Sigmoid colon (tissue), 7 donors: ENCODE data around the gene ZNF691. TPM values are rescaled to one million over a fixed set of nuclear protein-coding genes. Genes with fewer than 3 reads are reported as not detected.

Experiments
- polyA plus RNA-seq, 3 donors: library from polyadenylated mRNA; stranded (reverse); fragments of 200-250 nt; gene quantifications; one replicate each; pipeline ENCODE4 v1.2.3, GENCODE V29; 2013
- total RNA-seq, 4 donors: library from RNA; depleted of rRNA; stranded (reverse); fragments of >200 nt; gene quantifications; one replicate each; pipeline ENCODE4 v1.1.0, GENCODE V29; 2016
- donor health status: healthy with polysubstance abuse.
- donor health status: Bipolar disorder and iron deficiency.
- donor health status: healthy.

The ZNF691 gene
- total and polyA plus RNA-seq, 7 donors, result 2.4 to 20.7 (median 8.3) TPM

Other genes with a start within 250 kb of the ZNF691 start
- 10 to 100 TPM; 19.7 to 32.9 (median 27.5) TPM for gene PPIH, start 188.2 kb upstream of the ZNF691 start, total RNA-seq
- gene PPIH, start 188.2 kb upstream of the ZNF691 start, polyA plus RNA-seq, result 10 to 100 TPM; 39.6 to 71.1 (median 45.5) TPM
- gene YBX1, start 164.2 kb upstream of the ZNF691 start, total RNA-seq, result 100 to 1,000 TPM; 685 to 773 (median 728) TPM
- 100 to 1,000 TPM; 695 to 897 (median 801) TPM for gene YBX1, start 164.2 kb upstream of the ZNF691 start, polyA plus RNA-seq
- gene CLDN19, start 106.4 kb upstream of the ZNF691 start, total RNA-seq, result not detected
- under 1 TPM in 1 of 3 donors, not detected in 2; 0.03 TPM for gene CLDN19, start 106.4 kb upstream of the ZNF691 start, polyA plus RNA-seq
- 10 to 100 TPM; 15.3 to 23.3 (median 19.1) TPM for gene P3H1, start 79.6 kb upstream of the ZNF691 start, total RNA-seq
- 10 to 100 TPM in 1 of 3 donors, 1 to 10 TPM in 2; 1.8 to 18.4 (median 6.2) TPM for gene P3H1, start 79.6 kb upstream of the ZNF691 start, polyA plus RNA-seq
- gene C1orf50, start 79.4 kb upstream of the ZNF691 start, total RNA-seq, result 1 to 10 TPM; 2.2 to 6.9 (median 4.2) TPM
- gene C1orf50, start 79.4 kb upstream of the ZNF691 start, polyA plus RNA-seq, result 1 to 10 TPM; 2.3 to 5.2 (median 2.4) TPM
- not detected for gene TMEM269, start 61.6 kb upstream of the ZNF691 start, total RNA-seq
- under 1 TPM in 1 of 3 donors, not detected in 2; 0.04 TPM for gene TMEM269, start 61.6 kb upstream of the ZNF691 start, polyA plus RNA-seq
- gene ERMAP, start 29.5 kb upstream of the ZNF691 start, total RNA-seq, result 10 to 100 TPM in 2 of 4 donors, 1 to 10 TPM in 2; 7.9 to 18.6 (median 11.9) TPM
- gene ERMAP, start 29.5 kb upstream of the ZNF691 start, polyA plus RNA-seq, result 10 to 100 TPM in 1 of 3 donors, 1 to 10 TPM in 2; 3.5 to 12.0 (median 6.3) TPM
- gene SVBP, start 29.2 kb upstream of the ZNF691 start, total RNA-seq, result 10 to 100 TPM; 34.6 to 48.1 (median 40.6) TPM
- 10 to 100 TPM; 22.5 to 53.5 (median 36.1) TPM for gene SVBP, start 29.2 kb upstream of the ZNF691 start, polyA plus RNA-seq
- 10 to 100 TPM in 3 of 4 donors, 1 to 10 TPM in 1; 7.7 to 33.5 (median 15.3) TPM for gene SLC2A1, start 112.3 kb downstream of the ZNF691 start, total RNA-seq
- gene SLC2A1, start 112.3 kb downstream of the ZNF691 start, polyA plus RNA-seq, result 10 to 100 TPM in 1 of 3 donors, 1 to 10 TPM in 2; 4.2 to 44.9 (median 8.8) TPM